Transverse colon (tissue), 4 donors: ENCODE results near the gene NR4A3. TPM values are rescaled to one million over a fixed set of nuclear protein-coding genes. Genes with fewer than 3 reads are reported as not detected.

Experiments used
- DNase-seq: peaks from one replicate; pipeline ENCODE4 v3.0.0-alpha.2; 2019
- H3K27ac ChIP-seq, 4 donors: fragments of 200-600 bp; sonication (generic); 2 replicates each; pipeline ENCODE4 v1.5.1; 2016 to 2018; ENCODE audit warnings: inconsistent platforms in 4 of 4
- H3K27me3 ChIP-seq: fragments of 200-600 bp; sonication (generic); 2 replicates; pipeline ENCODE4 v1.5.1; 2017; ENCODE audit warnings: inconsistent platforms
- H3K36me3 ChIP-seq, 4 donors: fragments of 200-600 bp; sonication (generic); 2 replicates each; pipeline ENCODE4 v1.5.1; 2017 to 2019; ENCODE audit warnings: inconsistent platforms in 4 of 4
- H3K4me1 ChIP-seq, 4 donors: fragments of 200-600 bp; sonication (generic); 2 replicates each; pipeline ENCODE4 v1.5.1; 2017 to 2020; ENCODE audit warnings: inconsistent platforms in 4 of 4
- H3K4me3 ChIP-seq, 4 donors: fragments of 200-600 bp; sonication (generic); 1 replicate in 1 of 4; 2 replicates in 3 of 4; pipeline versions ENCODE4 v1.5.1 to v1.6.1; 2017 to 2019; ENCODE audit warnings: inconsistent platforms in 4 of 4
- H3K9me3 ChIP-seq, 2 donors: fragments of 200-600 bp; sonication (generic); 2 replicates each; pipeline ENCODE4 v1.5.1; 2017 to 2019; ENCODE audit warnings: inconsistent platforms in 2 of 2
- CTCF ChIP-seq, 5 experiments: fragments of 200-600 bp in 3 of 5; fragments of 450-650 bp in 2 of 5; sonication (generic) in 3 of 5; IDR thresholded peaks; 1 replicate in 2 of 5; 2 replicates in 3 of 5; pipeline ENCODE4 v1.5.1; 2016 to 2017; ENCODE audit warnings: antibody characterized with exemption in 5 of 5, inconsistent platforms in 3 of 5, mild to moderate bottlenecking in 2 of 5, moderate library complexity in 1 of 5
- EP300 ChIP-seq: sonication (generic); formaldehyde crosslinking; IDR thresholded peaks from one replicate; pipeline ENCODE4 v1.6.1; 2017; ENCODE audit warnings: antibody characterized with exemption, low read depth
- POLR2A ChIP-seq: fragments of 450-650 bp; IDR thresholded peaks from one replicate; pipeline ENCODE4 v1.6.1; 2016; ENCODE audit warnings: antibody characterized with exemption, mild to moderate bottlenecking, moderate library complexity
- POLR2AphosphoS5 ChIP-seq, 3 donors: sonication (generic); formaldehyde crosslinking; IDR thresholded peaks; one replicate each; pipeline ENCODE4 v1.6.1; 2016; ENCODE audit warnings: antibody characterized with exemption in 3 of 3
- WGBS, 2 donors: methylation state at CpG; one replicate each; pipeline ENCODE4 v1.1.5; 2018; ENCODE audit warnings: low coverage in 1 of 2; 5-methylcytosine and 5-hydroxymethylcytosine counted together
- in situ Hi-C, 4 donors: fragments of 200-750 bp; cut with MboI; loops; one replicate each; pipeline versions ENCODE4 v1.15.0 to v1.15.1; 2017; ENCODE audit warnings: low sequenced_read_pairs in 3 of 4, low pct_ligation_motif_present in 1 of 4, low pct_unique_long_range_greater_than_20kb in 1 of 4
- intact Hi-C: fragments of 100-400 bp; cut with DNase I; formaldehyde crosslinking; loops from one replicate; pipeline ENCODE4 v1.15.1; 2023; ENCODE audit warnings: low total_unique reads
- total RNA-seq, 4 donors: library from RNA; depleted of rRNA; stranded (reverse); fragments of >200 nt; gene quantifications; one replicate each; pipeline ENCODE4 v1.1.0, GENCODE V29; 2016

NR4A3 gene
- total RNA-seq, 4 donors from 2014 or later = 0.48 to 3.4 (median 1.3) TPM

GRCh38 chr9:99814359-99814758 is 7.3 kb upstream of the NR4A3 start:
- peaks cover 4 to 9% (median 7%) of the 10 kb centered on the region in 4 donors for H3K4me1 ChIP-seq
- intact Hi-C loops = no loop called here
- in situ Hi-C loops = loop anchor here in 3 of 4 donors (25.0 kb wide), 2 partner anchors 198 to 523 kb away; no protein-coding TSS in a partner anchor
- no peaks in the 10 kb centered on the region for H3K27me3 ChIP-seq
- H3K27ac ChIP-seq = no peak overlapping the region
- H3K4me3 ChIP-seq = no peak overlapping the region
- 94 to 96% methylated on average over 2 of the region's 2 CpGs for WGBS, 2 donors
- no peaks in the 10 kb centered on the region for H3K36me3 ChIP-seq
- no peaks in the 10 kb centered on the region for H3K9me3 ChIP-seq
- TF ChIP-seq EP300 (no peak), POLR2A (no peak), POLR2AphosphoS5 (IDR thresholded peaks at IDR 0.05) (no peak), CTCF (IDR thresholded peaks at IDR 0.05) (no peak)
- DNase-seq = no peak

- 85% methylated on average over 2 to 3 of the region's 3 CpGs for WGBS, 2 donors
- Histone ChIP-seq H3K4me1 (peaks cover 9 to 17% (median 15%) of the 10 kb centered on the region in 4 donors), H3K4me3 (no peak overlapping the region), H3K27ac (no peak overlapping the region), H3K27me3 (no peaks in the 10 kb centered on the region), H3K9me3 (no peaks in the 10 kb centered on the region), H3K36me3 (no peaks in the 10 kb centered on the region)
- in situ Hi-C loops (loop anchor here in 3 of 4 donors (25.0 kb wide), 2 partner anchors 196 to 521 kb away; no protein-coding TSS in a partner anchor), intact Hi-C loops (no loop called here)
- no peak for DNase-seq
- TF ChIP-seq EP300 = no peak
- no peak for TF ChIP-seq CTCF (IDR thresholded peaks at IDR 0.05)
- TF ChIP-seq POLR2A = no peak
- TF ChIP-seq POLR2AphosphoS5 (IDR thresholded peaks at IDR 0.05) = no peak
Measured at GRCh38 chr9:99816392-99816791, 5.3 kb upstream of the NR4A3 start.

GRCh38 chr9:99818500-99818899 is 3.2 kb upstream of the NR4A3 start:
- in situ Hi-C loops = loop anchor here in 3 of 4 donors (25.0 kb wide), 2 partner anchors 194 to 519 kb away; no protein-coding TSS in a partner anchor
- H3K9me3 ChIP-seq = no peaks in the 10 kb centered on the region
- H3K4me3 ChIP-seq = peak overlapping the region in 2 of 4 donors; percentile 69 to 79
- H3K36me3 ChIP-seq = no peaks in the 10 kb centered on the region
- no peak for TF ChIP-seq POLR2AphosphoS5 (IDR thresholded peaks at IDR 0.05)
- 29 to 47% methylated on average over 1 to 4 of the region's 4 CpGs for WGBS, 2 donors
- DNase-seq = no peak
- peaks cover 9 to 36% (median 30%) of the 10 kb centered on the region in 4 donors for H3K4me1 ChIP-seq
- H3K27me3 ChIP-seq = peaks cover 15% of the 10 kb centered on the region
- intact Hi-C loops = no loop called here
- H3K27ac ChIP-seq = peak overlapping the region; percentile 90 to 97 (median 94)

- intact Hi-C loops (no loop called here), in situ Hi-C loops (loop anchor here in 3 of 4 donors (25.0 kb wide), 2 partner anchors 193 to 518 kb away; no protein-coding TSS in a partner anchor)
Measured at GRCh38 chr9:99819123-99819855, 2.4 kb upstream of the NR4A3 start.

More at GRCh38 chr9:99819123-99819855, 2.4 kb upstream of the NR4A3 start:
- H3K27ac ChIP-seq = peak overlapping the region; percentile 90 to 97 (median 94)
- peaks cover 12 to 44% (median 38%) of the 10 kb centered on the region in 4 donors for H3K4me1 ChIP-seq
- WGBS, 2 donors = 0% methylated on average over 15 of the region's 54 CpGs; no CpG with 5 or more reads in 1 of the 2 donors
- peak; percentile 92 for DNase-seq
- H3K36me3 ChIP-seq = no peaks in the 10 kb centered on the region
- H3K9me3 ChIP-seq = no peaks in the 10 kb centered on the region
- H3K4me3 ChIP-seq = peak overlapping the region; percentile 66 to 79 (median 68)
- peak; percentile 81 to 87 (median 84) for TF ChIP-seq POLR2AphosphoS5 (IDR thresholded peaks at IDR 0.05)
- no peak for TF ChIP-seq CTCF (IDR thresholded peaks at IDR 0.05)
- TF ChIP-seq EP300 = peak; percentile 51
- peak; percentile 86 for TF ChIP-seq POLR2A
- peaks cover 23% of the 10 kb centered on the region for H3K27me3 ChIP-seq
